HepG2 (cell line): ENCODE measurements around the gene ANKRD53. TPM values are rescaled to one million over a fixed set of nuclear protein-coding genes. Genes with fewer than 3 reads are reported as not detected.
A peak's percentile ranks its signal among the peaks of the same experiment; 100 is the strongest.

Experiments
- ATRX ChIP-seq: sonication (generic); formaldehyde crosslinking; IDR thresholded peaks from 2 replicates; pipeline ENCODE4 v1.4.0; 2020; ENCODE audit warnings: missing genetic modification reagents, borderline replicate concordance
- BORCS8-MEF2B ChIP-seq: sonication (generic); formaldehyde crosslinking; IDR thresholded peaks from 2 replicates; pipeline ENCODE4 v1.8.0; 2022; ENCODE audit warnings: mild to moderate bottlenecking, missing genetic modification reagents
- ELF4 ChIP-seq: sonication (generic); formaldehyde crosslinking; IDR thresholded peaks from 2 replicates; pipeline ENCODE4 v1.5.0; 2020; ENCODE audit warnings: missing genetic modification reagents, mild to moderate bottlenecking, moderate library complexity, borderline replicate concordance
- GATAD2A ChIP-seq: IDR thresholded peaks from 2 replicates; pipeline ENCODE4 v1.6.1; 2016
- KDM4B ChIP-seq: sonication (generic); formaldehyde crosslinking; IDR thresholded peaks from 2 replicates; pipeline ENCODE4 v1.4.0; 2020; ENCODE audit warnings: missing genetic modification reagents
- MED1 ChIP-seq: sonication (generic); formaldehyde crosslinking; IDR thresholded peaks from 2 replicates; pipeline ENCODE4 v1.4.0; 2020; ENCODE audit warnings: missing genetic modification reagents
- NCOA2 ChIP-seq: sonication (generic); formaldehyde crosslinking; IDR thresholded peaks from 2 replicates; pipeline ENCODE4 v1.8.0; 2022; ENCODE audit warnings: inconsistent platforms
- PITX1 ChIP-seq: sonication (generic); formaldehyde crosslinking; IDR thresholded peaks from 2 replicates; pipeline ENCODE4 v1.5.1; 2020; ENCODE audit warnings: mild to moderate bottlenecking, missing genetic modification reagents
- RBM22 ChIP-seq: fragments of 200-400 bp; formaldehyde crosslinking; optimal IDR thresholded peaks from 2 replicates; pipeline ENCODE3; 2017; ENCODE audit warnings: mild to moderate bottlenecking, low read length, moderate library complexity
- SIN3A ChIP-seq: IDR thresholded peaks from 2 replicates; pipeline ENCODE4 v1.6.1; 2011; ENCODE audit warnings: low read depth, mild to moderate bottlenecking, control low read depth, low read length, borderline replicate concordance
- SP4 ChIP-seq: sonication (generic); formaldehyde crosslinking; IDR thresholded peaks from 2 replicates; pipeline ENCODE4 v1.8.1; 2023; ENCODE audit warnings: mild to moderate bottlenecking, missing genetic modification reagents
- XBP1 ChIP-seq: sonication (generic); formaldehyde crosslinking; IDR thresholded peaks from 2 replicates; pipeline ENCODE4 v1.5.0; 2020; ENCODE audit warnings: missing genetic modification reagents
- ZC3H4 ChIP-seq: sonication (generic); formaldehyde crosslinking; IDR thresholded peaks from 2 replicates; pipeline ENCODE4 v1.4.0; 2020; ENCODE audit warnings: missing genetic modification reagents, borderline replicate concordance
- ZKSCAN8 ChIP-seq: IDR thresholded peaks from 2 replicates; pipeline ENCODE4 v1.6.1; 2016; ENCODE audit warnings: borderline replicate concordance, missing genetic modification reagents, missing compliant biosample characterization
- ZMYM4 ChIP-seq: sonication (generic); formaldehyde crosslinking; IDR thresholded peaks from 2 replicates; pipeline ENCODE4 v1.8.1; 2023; ENCODE audit warnings: mild to moderate bottlenecking, missing genetic modification reagents
- ZNF12 ChIP-seq: sonication (generic); formaldehyde crosslinking; IDR thresholded peaks from 2 replicates; pipeline ENCODE4 v1.5.0; 2020; ENCODE audit warnings: missing genetic modification reagents
- ZNF326 ChIP-seq: sonication (generic); formaldehyde crosslinking; IDR thresholded peaks from 2 replicates; pipeline ENCODE4 v1.4.0; 2020; ENCODE audit warnings: missing genetic modification reagents, borderline replicate concordance
- ZNF549 ChIP-seq: sonication (generic); formaldehyde crosslinking; IDR thresholded peaks from 2 replicates; pipeline ENCODE4 v1.5.0; 2020; ENCODE audit warnings: missing genetic modification reagents
- ZSCAN9 ChIP-seq: IDR thresholded peaks from 2 replicates; pipeline ENCODE4 v1.6.1; 2016; ENCODE audit warnings: borderline replicate concordance
- polyA plus RNA-seq, 8 experiments: library from polyadenylated mRNA; depleted of rRNA in 3 of 8; stranded (reverse) in 7 of 8; unstranded in 1 of 8; fragments of >200 nt; fragmentation: Illumina TruSeq in 4 of 8; extraction: Trizol in 4 of 8; gene quantifications; 2 replicates each; pipeline versions ENCODE4 v1.2.1 to v1.2.3, GENCODE V29; 2011 to 2016; ENCODE audit warnings: low read depth in 4 of 8, missing spikeins in 1 of 8, mixed read lengths in 1 of 8; ENCODE audit not compliant: insufficient read depth in 1 of 8
- total RNA-seq, 5 experiments: library from RNA; depleted of rRNA; stranded (reverse); fragments of >200 nt; fragmentation: Illumina TruSeq; extraction: Trizol; gene quantifications; 2 replicates each; pipeline ENCODE4 v1.2.3, GENCODE V29; 2016; ENCODE audit warnings: low read depth in 1 of 5
- TF ChIP-seq, protein P1 (sequence below): sonication (generic); formaldehyde crosslinking; conservative IDR thresholded peaks from 2 replicates; pipeline ENCODE4 v1.4.0; 2020; ENCODE audit warnings: missing genetic modification reagents
- TF ChIP-seq, protein P2 (sequence below): sonication (generic); formaldehyde crosslinking; IDR thresholded peaks from 2 replicates; pipeline ENCODE4 v1.8.0; 2022; ENCODE audit warnings: missing genetic modification reagents, mild to moderate bottlenecking, moderate library complexity, borderline replicate concordance
- TF ChIP-seq, protein P3 (sequence below): sonication (generic); formaldehyde crosslinking; IDR thresholded peaks from 2 replicates; pipeline ENCODE4 v1.4.0; 2020; ENCODE audit warnings: missing genetic modification reagents
- TF ChIP-seq, protein P4 (sequence below): sonication (generic); formaldehyde crosslinking; IDR thresholded peaks from 2 replicates; pipeline ENCODE4 v1.4.0; 2020; ENCODE audit warnings: mild to moderate bottlenecking, missing genetic modification reagents

Gene ANKRD53
- total and polyA plus RNA-seq, 2 of the 13 experiments (the other 11 are each of a cell fraction or from before 2014, with no cell fraction given) = 0.15 TPM; not detected in 1

DNA sequence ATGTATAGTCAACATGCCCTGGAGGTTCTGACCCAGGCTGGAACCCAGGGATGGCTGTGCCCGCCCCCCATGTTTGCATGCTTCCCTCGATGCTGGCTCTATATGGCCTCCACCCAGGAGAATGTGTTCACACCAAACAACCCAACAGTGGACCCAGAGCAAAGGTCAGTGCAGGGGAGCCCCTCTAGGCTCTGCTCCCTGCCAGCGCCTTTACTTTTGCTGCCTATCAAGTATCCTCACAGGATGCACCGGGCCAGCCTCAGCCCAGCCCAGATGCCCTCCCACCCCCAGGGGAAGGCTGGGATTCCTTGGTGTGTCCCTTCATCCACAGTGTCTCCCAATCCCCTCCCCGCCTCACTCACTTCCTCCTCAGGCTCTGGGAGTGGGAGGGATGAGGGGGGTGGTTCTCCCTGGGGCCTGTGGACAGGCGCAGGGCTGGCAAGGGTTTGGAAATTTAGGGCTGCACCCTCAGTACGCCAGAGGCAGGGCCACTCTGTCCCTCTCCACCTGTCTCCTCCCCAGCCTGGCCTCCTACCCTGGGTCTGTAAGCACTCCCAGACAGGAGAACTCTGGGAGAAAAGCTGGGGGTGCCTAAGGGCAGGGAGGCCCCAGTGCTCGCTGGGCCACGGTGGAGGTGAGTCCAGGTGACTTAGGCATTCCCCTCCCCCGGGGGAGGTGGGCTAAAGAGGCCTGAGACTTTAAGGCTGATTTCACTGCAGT, 40.4 kb upstream of the ANKRD53 start (continued):
- TF ChIP-seq MED1 (CRISPR knock-in tag) = no peak
- TF ChIP-seq XBP1 (CRISPR knock-in tag) = no peak
- TF ChIP-seq GATAD2A = peak; percentile 43; the same call in 1 of the 2 replicates
- TF ChIP-seq NCOA2 (CRISPR knock-in tag) = no peak
- TF ChIP-seq, protein P1, sequence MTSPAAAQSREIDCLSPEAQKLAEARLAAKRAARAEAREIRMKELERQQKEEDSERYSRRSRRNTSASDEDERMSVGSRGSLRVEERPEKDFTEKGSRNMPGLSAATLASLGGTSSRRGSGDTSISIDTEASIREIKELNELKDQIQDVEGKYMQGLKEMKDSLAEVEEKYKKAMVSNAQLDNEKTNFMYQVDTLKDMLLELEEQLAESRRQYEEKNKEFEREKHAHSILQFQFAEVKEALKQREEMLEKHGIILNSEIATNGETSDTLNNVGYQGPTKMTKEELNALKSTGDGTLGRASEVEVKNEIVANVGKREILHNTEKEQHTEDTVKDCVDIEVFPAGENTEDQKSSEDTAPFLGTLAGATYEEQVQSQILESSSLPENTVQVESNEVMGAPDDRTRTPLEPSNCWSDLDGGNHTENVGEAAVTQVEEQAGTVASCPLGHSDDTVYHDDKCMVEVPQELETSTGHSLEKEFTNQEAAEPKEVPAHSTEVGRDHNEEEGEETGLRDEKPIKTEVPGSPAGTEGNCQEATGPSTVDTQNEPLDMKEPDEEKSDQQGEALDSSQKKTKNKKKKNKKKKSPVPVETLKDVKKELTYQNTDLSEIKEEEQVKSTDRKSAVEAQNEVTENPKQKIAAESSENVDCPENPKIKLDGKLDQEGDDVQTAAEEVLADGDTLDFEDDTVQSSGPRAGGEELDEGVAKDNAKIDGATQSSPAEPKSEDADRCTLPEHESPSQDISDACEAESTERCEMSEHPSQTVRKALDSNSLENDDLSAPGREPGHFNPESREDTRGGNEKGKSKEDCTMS (CRISPR knock-in tag) = no peak
- TF ChIP-seq, protein P2, sequence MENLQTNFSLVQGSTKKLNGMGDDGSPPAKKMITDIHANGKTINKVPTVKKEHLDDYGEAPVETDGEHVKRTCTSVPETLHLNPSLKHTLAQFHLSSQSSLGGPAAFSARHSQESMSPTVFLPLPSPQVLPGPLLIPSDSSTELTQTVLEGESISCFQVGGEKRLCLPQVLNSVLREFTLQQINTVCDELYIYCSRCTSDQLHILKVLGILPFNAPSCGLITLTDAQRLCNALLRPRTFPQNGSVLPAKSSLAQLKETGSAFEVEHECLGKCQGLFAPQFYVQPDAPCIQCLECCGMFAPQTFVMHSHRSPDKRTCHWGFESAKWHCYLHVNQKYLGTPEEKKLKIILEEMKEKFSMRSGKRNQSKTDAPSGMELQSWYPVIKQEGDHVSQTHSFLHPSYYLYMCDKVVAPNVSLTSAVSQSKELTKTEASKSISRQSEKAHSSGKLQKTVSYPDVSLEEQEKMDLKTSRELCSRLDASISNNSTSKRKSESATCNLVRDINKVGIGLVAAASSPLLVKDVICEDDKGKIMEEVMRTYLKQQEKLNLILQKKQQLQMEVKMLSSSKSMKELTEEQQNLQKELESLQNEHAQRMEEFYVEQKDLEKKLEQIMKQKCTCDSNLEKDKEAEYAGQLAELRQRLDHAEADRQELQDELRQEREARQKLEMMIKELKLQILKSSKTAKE = no peak
- no peak for TF ChIP-seq BORCS8-MEF2B
- TF ChIP-seq, protein P3, sequence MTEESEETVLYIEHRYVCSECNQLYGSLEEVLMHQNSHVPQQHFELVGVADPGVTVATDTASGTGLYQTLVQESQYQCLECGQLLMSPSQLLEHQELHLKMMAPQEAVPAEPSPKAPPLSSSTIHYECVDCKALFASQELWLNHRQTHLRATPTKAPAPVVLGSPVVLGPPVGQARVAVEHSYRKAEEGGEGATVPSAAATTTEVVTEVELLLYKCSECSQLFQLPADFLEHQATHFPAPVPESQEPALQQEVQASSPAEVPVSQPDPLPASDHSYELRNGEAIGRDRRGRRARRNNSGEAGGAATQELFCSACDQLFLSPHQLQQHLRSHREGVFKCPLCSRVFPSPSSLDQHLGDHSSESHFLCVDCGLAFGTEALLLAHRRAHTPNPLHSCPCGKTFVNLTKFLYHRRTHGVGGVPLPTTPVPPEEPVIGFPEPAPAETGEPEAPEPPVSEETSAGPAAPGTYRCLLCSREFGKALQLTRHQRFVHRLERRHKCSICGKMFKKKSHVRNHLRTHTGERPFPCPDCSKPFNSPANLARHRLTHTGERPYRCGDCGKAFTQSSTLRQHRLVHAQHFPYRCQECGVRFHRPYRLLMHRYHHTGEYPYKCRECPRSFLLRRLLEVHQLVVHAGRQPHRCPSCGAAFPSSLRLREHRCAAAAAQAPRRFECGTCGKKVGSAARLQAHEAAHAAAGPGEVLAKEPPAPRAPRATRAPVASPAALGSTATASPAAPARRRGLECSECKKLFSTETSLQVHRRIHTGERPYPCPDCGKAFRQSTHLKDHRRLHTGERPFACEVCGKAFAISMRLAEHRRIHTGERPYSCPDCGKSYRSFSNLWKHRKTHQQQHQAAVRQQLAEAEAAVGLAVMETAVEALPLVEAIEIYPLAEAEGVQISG = peak; percentile 82
- TF ChIP-seq ZNF549 (CRISPR knock-in tag) = no peak
- no peak for TF ChIP-seq ZSCAN9 (CRISPR knock-in tag)
- no peak for TF ChIP-seq PITX1 (CRISPR knock-in tag)
- TF ChIP-seq SP4 = peak; percentile 46; the same call in 1 of the 2 replicates
- TF ChIP-seq SIN3A = no peak
- no peak for TF ChIP-seq ATRX (CRISPR knock-in tag)
- no peak for TF ChIP-seq ZNF326 (CRISPR knock-in tag)
- TF ChIP-seq KDM4B (CRISPR knock-in tag) = no peak
- TF ChIP-seq, protein P4, sequence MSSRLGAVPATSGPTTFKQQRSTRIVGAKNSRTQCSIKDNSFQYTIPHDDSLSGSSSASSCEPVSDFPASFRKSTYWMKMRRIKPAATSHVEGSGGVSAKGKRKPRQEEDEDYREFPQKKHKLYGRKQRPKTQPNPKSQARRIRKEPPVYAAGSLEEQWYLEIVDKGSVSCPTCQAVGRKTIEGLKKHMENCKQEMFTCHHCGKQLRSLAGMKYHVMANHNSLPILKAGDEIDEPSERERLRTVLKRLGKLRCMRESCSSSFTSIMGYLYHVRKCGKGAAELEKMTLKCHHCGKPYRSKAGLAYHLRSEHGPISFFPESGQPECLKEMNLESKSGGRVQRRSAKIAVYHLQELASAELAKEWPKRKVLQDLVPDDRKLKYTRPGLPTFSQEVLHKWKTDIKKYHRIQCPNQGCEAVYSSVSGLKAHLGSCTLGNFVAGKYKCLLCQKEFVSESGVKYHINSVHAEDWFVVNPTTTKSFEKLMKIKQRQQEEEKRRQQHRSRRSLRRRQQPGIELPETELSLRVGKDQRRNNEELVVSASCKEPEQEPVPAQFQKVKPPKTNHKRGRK (CRISPR knock-in tag) = no peak
- TF ChIP-seq ZKSCAN8 (CRISPR knock-in tag) = no peak
- no peak for TF ChIP-seq RBM22
- no peak for TF ChIP-seq ZC3H4
- no peak for TF ChIP-seq ELF4
- peak; percentile 60; the same call in 1 of the 2 replicates for TF ChIP-seq ZMYM4 (CRISPR knock-in tag)
- TF ChIP-seq ZNF12 (CRISPR knock-in tag) = no peak
